GM18858 (cell line): ENCODE measurements around the gene ZNRF1.
A peak's percentile ranks its signal among the peaks of the same experiment; 100 is the strongest.
"Not testable (repeated sequence)": the region's sequence is repeated elsewhere in the genome, so short reads cannot be mapped to it uniquely, and the experiment has no call there.

Experiments used
- ATAC-seq: cut with Tn5 transposase; IDR thresholded peaks from one replicate; pipeline ENCODE4 v1.9.1; 2021; ENCODE audit not compliant: unreplicated experiment

ZNRF1 gene

GRCh38 chr16:75074920-75075687 is 76.3 kb downstream of the ZNRF1 start:
- ATAC-seq: peak; percentile 91

- ATAC-seq: no peak
Measured at GRCh38 chr16:75075688-75076268, 77.0 kb downstream of the ZNRF1 start.

GRCh38 chr16:75078886-75079285 is 80.1 kb downstream of the ZNRF1 start:
- no peak for ATAC-seq

GRCh38 chr16:75079346-75079926 is 80.6 kb downstream of the ZNRF1 start:
- ATAC-seq: no peak

- no peak for ATAC-seq
Measured at GRCh38 chr16:75080205-75081029, 81.6 kb downstream of the ZNRF1 start.

GRCh38 chr16:75081179-75081859 is 82.5 kb downstream of the ZNRF1 start:
- ATAC-seq: no peak

GRCh38 chr16:75083813-75084212 is 85.0 kb downstream of the ZNRF1 start:
- ATAC-seq: no peak

- no peak for ATAC-seq
Measured at GRCh38 chr16:75085556-75085955, 86.7 kb downstream of the ZNRF1 start.

GRCh38 chr16:75086281-75086680 is 87.5 kb downstream of the ZNRF1 start:
- ATAC-seq: no peak

- no peak for ATAC-seq
Measured at GRCh38 chr16:75086688-75087374, 88.0 kb downstream of the ZNRF1 start.

- no peak for ATAC-seq
Measured at GRCh38 chr16:75087375-75087979, 88.7 kb downstream of the ZNRF1 start.

- no peak for ATAC-seq
Measured at GRCh38 chr16:75088216-75088615, 89.4 kb downstream of the ZNRF1 start.

GRCh38 chr16:75088934-75089333 is 90.1 kb downstream of the ZNRF1 start:
- ATAC-seq: no peak

GRCh38 chr16:75089486-75090202 is 90.8 kb downstream of the ZNRF1 start:
- ATAC-seq: no peak

GRCh38 chr16:75090899-75091298 is 92.1 kb downstream of the ZNRF1 start:
- ATAC-seq: not testable (repeated sequence)

- ATAC-seq: not testable (repeated sequence)
Measured at GRCh38 chr16:75091619-75092018, 92.8 kb downstream of the ZNRF1 start.

- ATAC-seq: no peak
Measured at GRCh38 chr16:75092777-75093176, 94.0 kb downstream of the ZNRF1 start.

GRCh38 chr16:75093598-75094540 is 95.0 kb downstream of the ZNRF1 start:
- ATAC-seq: no peak
